Measurements from ENCODE around the gene CHMP4B.

GRCh38 chr20:33896509-33896908, 85.4 kb downstream of the CHMP4B start:
- no peak for TF ChIP-seq REST (IDR thresholded peaks at IDR 0.05; ENCODE audit: insufficient read depth in 1 of 2, low read depth in 2 of 2, low read length in 2 of 2)
- TF ChIP-seq POLR2AphosphoS5 (IDR thresholded peaks at IDR 0.05; ENCODE audit: low read depth, low read length) = no peak
- no peak for TF ChIP-seq FOXP2 (optimal IDR thresholded peaks at IDR 0.05; ENCODE audit: borderline replicate concordance, extremely low read depth, extremely low read length, insufficient read depth)
- no peak for TF ChIP-seq TAF1 (IDR thresholded peaks at IDR 0.05; ENCODE audit: borderline replicate concordance, insufficient read depth, low read length)
